ENCODE data around the gene GNB5. TPM values are rescaled to one million over a fixed set of nuclear protein-coding genes. Genes with fewer than 3 reads are reported as not detected.

The GNB5 gene
- total RNA-seq, 1 experiment from 2014 or later: 29.8 TPM

GRCh38 chr15:52220251-52220650 lies 29.1 kb upstream of the GNB5 start:
- Histone ChIP-seq H3K23me2 (ENCODE audit: insufficient read length, low read depth, low read length, poor library complexity, severe bottlenecking) (no peaks in the 10 kb centered on the region), H4K5ac (ENCODE audit: insufficient read length, low read depth, low read length) (no peak overlapping the region), H3K14ac (ENCODE audit: insufficient read depth, low read length) (no peak overlapping the region), H3K18ac (ENCODE audit: insufficient read length, low read depth, low read length) (no peak overlapping the region), H3K4me1 (ENCODE audit: insufficient read depth, low read length) (no peaks in the 10 kb centered on the region), H3K9me3 (ENCODE audit: control insufficient read depth, low read depth, low read length) (no peaks in the 10 kb centered on the region), H3K9ac (ENCODE audit: extremely low read depth, insufficient read length, low read length) (no peak overlapping the region), H3K23ac (ENCODE audit: insufficient read length, low read depth, low read length) (no peak overlapping the region), H3K56ac (ENCODE audit: insufficient read length, low read depth, low read length) (no peak overlapping the region), H4K8ac (replicated peaks; ENCODE audit: insufficient read length, low read depth, low read length) (no peak overlapping the region), H3K27ac (ENCODE audit: insufficient read length, low read depth, low read length) (no peak overlapping the region), H2BK20ac (ENCODE audit: low read depth, low read length, poor library complexity, severe bottlenecking) (no peak overlapping the region), H3K4me2 (ENCODE audit: insufficient read depth, insufficient read length, low read length) (no peak overlapping the region), H2BK15ac (ENCODE audit: low read depth, low read length) (no peak overlapping the region), H3K4ac (ENCODE audit: low read depth, low read length) (no peak overlapping the region), H3K79me1 (ENCODE audit: insufficient read depth, low read depth, low read length, poor library complexity, severe bottlenecking) (no peaks in the 10 kb centered on the region), H4K91ac (ENCODE audit: insufficient read length, low read depth, low read length) (no peak overlapping the region), H2AFZ (ENCODE audit: low read length) (no peak overlapping the region), H3T11ph (ENCODE audit: low read length) (no peak overlapping the region), H4K20me1 (ENCODE audit: control insufficient read depth, insufficient read depth, insufficient read length) (no peaks in the 10 kb centered on the region), H3K27me3 (ENCODE audit: insufficient read depth, low read length) (no peaks in the 10 kb centered on the region), H3K79me2 (ENCODE audit: insufficient read depth, low read length) (no peaks in the 10 kb centered on the region), H2BK120ac (ENCODE audit: low read depth, low read length, poor library complexity, severe bottlenecking) (no peak overlapping the region), H2BK12ac (ENCODE audit: insufficient read length, low read depth, low read length) (no peak overlapping the region), H2AK5ac (ENCODE audit: insufficient read length, low read length) (no peak overlapping the region), H2BK5ac (ENCODE audit: insufficient read length, low read length) (no peak overlapping the region)
- Mint-ChIP-seq H3K36me3 (ENCODE audit: insufficient read depth in 1 of 3, low read depth in 3 of 3) (peaks cover 20 to 70% (median 47%) of the 10 kb centered on the region in 3 experiments; a peak in 6 of 7 replicates), H3K27me3 (ENCODE audit: low read depth) (no peaks in the 10 kb centered on the region), H3K4me3 (no peak overlapping the region), H3K9me3 (no peaks in the 10 kb centered on the region), H3K27ac (no peak overlapping the region), H3K4me1 (no peaks in the 10 kb centered on the region)
- no CpG with 5 or more reads among the region's 6 CpGs for WGBS (ENCODE audit: extremely low coverage, insufficient read length, low lambda C conversion rate)
- TF ChIP-seq CTCF (conservative IDR thresholded peaks at IDR 0.05): no peak
- DNase-seq: no peak

Data from H9 (cell line).